GM18508 (cell line): ENCODE results near the gene PPFIA2.
"Not testable (repeated sequence)": the region's sequence is repeated elsewhere in the genome, so short reads cannot be mapped to it uniquely, and the experiment has no call there.

Experiments
- ATAC-seq: cut with Tn5 transposase; IDR thresholded peaks from one replicate; pipeline ENCODE4 v1.9.1; 2021; ENCODE audit warnings: moderate number of reproducible peaks; ENCODE audit not compliant: insufficient read depth, unreplicated experiment

PPFIA2 gene

DNA sequence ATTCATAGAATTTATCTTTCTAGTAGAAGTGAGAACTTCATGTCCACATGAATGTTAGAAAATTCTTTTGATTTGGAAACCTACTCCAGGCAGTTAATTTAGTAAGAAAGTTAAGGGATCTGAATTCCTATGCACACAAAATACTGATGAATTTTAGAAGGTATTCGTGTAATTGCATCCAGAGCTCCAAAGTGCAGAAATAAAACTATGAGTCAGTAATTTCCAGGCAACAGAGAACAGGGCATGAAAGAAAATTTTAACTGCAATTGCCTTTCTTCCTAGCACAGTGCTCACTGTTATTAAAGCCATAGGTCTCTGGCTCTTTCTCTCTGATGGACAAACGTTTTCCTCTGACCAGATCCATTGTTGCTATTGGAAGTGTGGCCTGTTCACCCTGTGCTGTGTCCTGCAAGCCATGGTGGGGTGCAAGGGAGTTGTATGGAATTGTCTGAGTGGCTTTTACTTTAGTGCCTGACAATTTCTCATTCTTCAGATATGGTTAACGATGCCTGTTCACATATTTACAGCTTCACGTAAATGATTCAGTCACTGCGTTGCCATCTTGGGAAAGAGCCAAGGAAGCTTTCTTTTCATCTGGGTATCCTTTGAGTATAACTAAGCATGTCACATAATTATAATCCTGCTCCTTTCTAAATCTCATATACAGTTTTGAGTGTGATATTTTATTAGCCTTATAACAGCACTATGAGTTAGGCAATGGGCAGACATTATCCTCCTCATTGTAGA lies 536.1 kb downstream of the PPFIA2 start:
- no peak for ATAC-seq

DNA sequence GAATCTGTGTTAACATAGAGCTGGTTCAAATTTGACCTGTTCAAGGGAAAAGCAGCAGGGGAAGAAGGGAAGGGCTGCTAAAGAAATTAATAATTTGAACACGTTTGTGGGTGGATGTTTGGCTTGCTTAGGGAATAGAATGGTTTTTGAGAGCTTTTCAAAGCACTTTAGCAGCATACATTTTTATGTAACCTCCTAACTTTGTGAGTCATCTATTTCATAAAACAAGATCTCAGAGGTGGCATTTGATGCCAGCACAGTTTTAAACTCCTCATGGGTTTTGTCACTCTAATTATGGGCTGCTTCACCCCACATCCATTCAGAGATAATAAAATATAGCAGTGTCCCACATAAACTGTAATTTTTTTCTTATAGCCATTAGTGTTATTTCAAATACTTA lies 537.5 kb downstream of the PPFIA2 start:
- ATAC-seq, result no peak

DNA sequence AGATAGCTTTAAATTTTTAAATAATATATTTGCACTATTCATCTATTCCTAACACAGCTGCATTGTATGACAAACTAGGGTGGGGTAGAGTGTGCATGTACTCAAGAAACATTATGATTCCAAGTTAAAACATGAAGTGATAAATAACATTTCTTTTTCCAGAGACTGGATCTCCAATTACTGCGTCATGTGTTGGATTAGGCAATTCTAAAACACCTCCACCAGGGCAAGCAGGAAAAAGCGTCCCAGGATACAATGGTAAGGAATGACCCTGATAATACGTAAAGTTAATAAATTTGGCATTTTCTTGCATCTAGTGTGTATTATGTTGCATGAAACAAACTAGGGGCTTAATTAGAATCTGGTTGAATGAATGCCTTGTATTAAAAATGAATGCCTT lies 542.4 kb downstream of the PPFIA2 start:
- no peak for ATAC-seq

DNA sequence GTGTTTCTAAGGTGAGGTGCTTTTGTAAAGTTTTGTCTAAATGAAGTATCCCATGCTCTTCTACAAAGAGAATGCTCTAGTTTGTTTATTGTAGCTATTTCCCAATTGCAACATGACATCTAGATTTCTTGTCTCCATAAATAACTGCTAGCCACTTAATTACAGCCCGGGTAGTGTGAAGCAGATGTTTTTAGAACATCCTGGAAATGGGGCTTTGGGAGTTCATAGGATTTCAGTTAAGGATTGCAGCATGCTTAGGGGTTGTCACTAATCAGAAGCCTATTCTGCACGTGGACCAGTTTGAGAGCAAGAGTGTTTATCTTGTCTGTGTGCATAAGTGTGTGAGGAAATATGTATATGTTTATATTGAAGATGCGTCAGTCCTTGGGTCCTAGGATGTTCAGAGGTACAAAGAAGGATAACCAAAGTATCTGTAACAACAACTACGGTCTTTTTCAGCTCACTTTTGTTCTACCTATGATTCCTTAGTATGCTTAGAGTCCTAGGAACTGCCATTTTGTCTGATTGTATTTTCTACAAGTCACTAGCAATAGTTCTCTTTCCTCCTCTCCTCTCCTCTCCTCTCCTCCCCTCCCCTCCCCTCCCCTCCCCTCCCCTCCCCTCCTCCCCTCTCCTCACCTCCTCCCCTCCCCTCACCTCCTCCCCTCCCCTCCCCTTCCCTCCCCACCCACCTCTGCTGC lies 546.0 kb downstream of the PPFIA2 start:
- no peak for ATAC-seq

DNA sequence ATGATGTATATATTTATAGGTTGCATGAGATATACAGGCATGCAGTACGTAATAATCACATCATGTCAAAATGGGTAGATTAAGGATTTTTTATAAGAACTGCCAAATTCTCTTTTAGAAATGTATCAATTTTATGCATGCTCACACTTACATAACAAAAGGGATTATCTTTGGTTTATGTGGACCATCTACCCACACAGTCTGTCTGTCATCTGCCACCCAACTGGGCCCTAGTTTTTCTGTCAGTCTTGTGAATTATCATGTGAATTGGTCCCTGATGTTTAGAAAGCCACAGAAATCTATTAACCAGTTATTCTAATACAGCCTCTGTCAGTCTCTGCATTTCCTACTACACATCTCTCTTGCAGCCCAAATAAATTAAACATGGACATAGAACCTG lies 547.8 kb downstream of the PPFIA2 start:
- ATAC-seq, result no peak

DNA sequence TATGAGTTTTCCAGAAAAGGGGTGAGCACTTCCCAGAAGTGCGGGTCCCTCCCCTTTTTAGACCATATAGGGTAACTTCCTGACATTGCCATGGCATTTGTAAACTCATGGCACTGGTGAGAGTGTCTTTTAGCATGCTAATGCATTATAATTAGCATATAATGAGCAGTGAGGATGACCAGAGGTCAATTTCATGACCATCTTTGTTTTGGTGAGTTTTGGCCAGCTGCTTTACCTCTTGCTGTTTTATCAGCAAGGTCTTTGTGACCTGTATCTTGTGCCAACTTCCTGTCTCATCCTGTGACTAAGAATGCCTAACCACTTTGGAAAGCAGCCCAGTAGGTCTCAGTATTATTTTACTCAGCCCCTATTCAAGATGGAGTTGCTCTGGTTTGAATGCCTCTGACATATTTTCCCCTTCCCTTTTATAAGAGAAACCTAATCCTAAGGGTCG lies 549.4 kb downstream of the PPFIA2 start:
- not testable (repeated sequence) for ATAC-seq

DNA sequence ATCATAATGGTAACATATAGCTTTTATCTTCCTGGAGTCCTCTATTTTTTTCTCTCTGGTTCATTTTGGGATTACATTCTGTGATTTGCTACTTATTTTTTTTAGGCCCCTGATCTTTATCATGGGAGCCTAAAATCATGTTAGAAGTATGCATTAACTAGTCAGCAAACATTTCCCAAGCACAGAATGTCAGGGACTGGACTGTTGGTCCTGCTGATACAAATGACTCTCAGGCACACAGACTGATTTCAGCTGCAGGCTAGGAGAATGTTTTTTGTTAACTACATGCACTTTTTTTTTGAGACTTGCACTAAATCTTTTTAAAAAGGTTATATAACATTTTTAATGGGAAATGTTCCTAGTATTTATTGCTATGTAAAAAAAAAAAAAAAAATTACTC lies 550.1 kb downstream of the PPFIA2 start:
- no peak for ATAC-seq

DNA sequence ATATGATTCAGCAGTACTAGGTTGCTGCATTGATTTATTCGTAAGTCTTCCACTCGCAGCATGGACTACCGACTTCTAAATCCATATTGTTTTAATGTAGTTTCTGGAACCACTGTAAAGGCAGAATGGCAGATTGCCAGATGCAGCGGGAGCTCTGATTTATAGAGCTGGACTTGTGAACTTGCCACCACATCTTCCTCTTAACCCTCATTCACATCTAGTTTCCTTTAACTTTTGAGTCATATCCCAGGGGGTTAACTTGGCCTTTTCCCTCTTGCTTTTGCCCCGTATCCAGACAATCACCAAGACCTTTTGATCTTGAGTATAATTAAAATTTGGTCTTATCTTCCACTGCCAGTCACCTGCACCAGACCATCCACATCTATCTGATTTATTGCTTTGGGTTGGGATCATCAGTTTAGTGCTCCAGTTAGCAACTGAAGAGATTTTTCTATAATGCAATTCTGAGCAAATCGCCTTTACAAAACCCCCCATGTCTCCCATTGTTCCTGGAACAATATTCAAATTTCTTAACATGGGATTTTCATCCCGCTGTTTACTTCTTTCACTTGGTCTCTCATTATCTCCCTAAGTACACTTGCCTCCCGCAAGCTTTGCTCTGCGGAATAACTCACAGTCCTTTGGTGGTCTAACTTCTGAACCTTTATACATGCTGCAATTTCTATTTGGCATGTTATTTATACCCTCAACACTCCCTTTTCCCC lies 550.8 kb downstream of the PPFIA2 start:
- ATAC-seq, result no peak
